Suprapubic skin (tissue), 4 donors: ENCODE results near the gene SLC44A4. TPM values are rescaled to one million over a fixed set of nuclear protein-coding genes. Genes with fewer than 3 reads are reported as not detected.
A peak's percentile ranks its signal among the peaks of the same experiment; 100 is the strongest.

Source experiments
- DNase-seq, 2 donors: peaks; one replicate each; pipeline ENCODE4 v3.0.0-alpha.2; 2019; ENCODE audit warnings: low spot score in 2 of 2
- H3K27ac ChIP-seq: fragments of 200-600 bp; sonication (generic); one replicate; pipeline ENCODE4 v1.5.1; 2019
- H3K27me3 ChIP-seq: fragments of 200-600 bp; sonication (generic); one replicate; pipeline ENCODE4 v1.5.1; 2019
- H3K36me3 ChIP-seq: fragments of 200-600 bp; sonication (generic); one replicate; pipeline ENCODE4 v1.5.1; 2019
- H3K4me1 ChIP-seq: fragments of 200-600 bp; sonication (generic); one replicate; pipeline ENCODE4 v1.5.1; 2019
- H3K4me3 ChIP-seq: fragments of 200-600 bp; sonication (generic); one replicate; pipeline ENCODE4 v1.5.1; 2019; ENCODE audit warnings: mild to moderate bottlenecking
- H3K9me3 ChIP-seq: fragments of 200-600 bp; sonication (generic); one replicate; pipeline ENCODE4 v1.5.1; 2019
- EP300 ChIP-seq: sonication (generic); formaldehyde crosslinking; IDR thresholded peaks from one replicate; pipeline ENCODE4 v1.6.1; 2017; ENCODE audit warnings: antibody characterized with exemption
- POLR2A ChIP-seq, 2 donors: fragments of 450-650 bp; IDR thresholded peaks; one replicate each; pipeline ENCODE4 v1.6.1; 2017; ENCODE audit warnings: antibody characterized with exemption in 2 of 2, mild to moderate bottlenecking in 2 of 2, moderate library complexity in 2 of 2
- POLR2AphosphoS5 ChIP-seq, 3 donors: sonication (generic); formaldehyde crosslinking; IDR thresholded peaks; one replicate each; pipeline ENCODE4 v1.6.1; 2017; ENCODE audit warnings: antibody characterized with exemption in 3 of 3
- WGBS: methylation state at CpG from one replicate; pipeline ENCODE4 v1.1.5; 2018; 5-methylcytosine and 5-hydroxymethylcytosine counted together
- total RNA-seq, 4 donors: library from RNA; depleted of rRNA; stranded (reverse); fragments of >200 nt; gene quantifications; one replicate each; pipeline ENCODE4 v1.1.0, GENCODE V29; 2016
- TF ChIP-seq, protein P1 (sequence below), 2 donors: fragments of 200-600 bp in 1 of 2; fragments of 450-650 bp in 1 of 2; sonication (generic) in 1 of 2; IDR thresholded peaks; one replicate each; pipeline ENCODE4 v1.5.1; 2016 to 2019; ENCODE audit warnings: antibody characterized with exemption in 2 of 2, mild to moderate bottlenecking in 1 of 2, moderate library complexity in 1 of 2

SLC44A4 gene
- total RNA-seq, 4 donors from 2014 or later, result 1.4 to 7.4 (median 4.1) TPM

GRCh38 chr6:31899215-31899614, 20.4 kb upstream of the SLC44A4 start:
- 74% methylated on average over 5 of the region's 5 CpGs for WGBS
- peaks cover 48% of the 10 kb centered on the region for H3K4me1 ChIP-seq

DNA sequence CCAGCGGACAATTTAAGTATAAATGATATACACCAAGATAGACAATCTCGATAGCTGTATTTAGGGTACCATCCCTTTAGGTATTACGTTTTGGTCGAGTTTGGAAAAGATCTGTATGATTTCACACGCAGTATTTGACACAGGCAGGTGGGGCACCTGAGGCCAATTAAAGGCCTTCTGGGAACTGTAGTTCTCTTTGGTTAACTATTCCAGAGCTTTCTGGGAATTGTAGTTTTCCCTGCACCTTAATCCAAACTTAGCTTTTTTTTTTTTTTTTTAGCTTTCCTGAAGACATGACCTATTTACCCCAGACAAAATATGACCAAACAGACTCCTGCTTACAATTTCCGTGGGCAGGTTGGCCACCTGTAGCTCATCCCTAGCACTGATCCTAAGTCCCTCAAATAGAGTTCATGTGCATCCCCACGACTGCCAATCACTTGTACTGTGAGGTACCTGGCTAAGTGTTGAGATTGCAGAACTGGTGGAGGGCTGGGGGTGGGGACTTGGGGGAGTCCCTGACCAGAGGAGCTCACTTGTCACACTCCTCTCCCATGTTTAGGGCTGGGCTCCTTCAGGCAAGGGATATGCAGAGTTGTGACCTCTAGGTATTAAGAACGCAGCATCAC, 19.7 kb upstream of the SLC44A4 start:
- Histone ChIP-seq H3K36me3 (peaks cover 19% of the 10 kb centered on the region), H3K4me1 (peaks cover 48% of the 10 kb centered on the region), H3K4me3 (peak overlapping the region; percentile 83), H3K27me3 (no peaks in the 10 kb centered on the region), H3K27ac (peak overlapping the region; percentile 82), H3K9me3 (no peaks in the 10 kb centered on the region)
- 16% methylated on average over 8 of the region's 8 CpGs for WGBS
- DNase-seq, result no peak
- TF ChIP-seq, protein P1, sequence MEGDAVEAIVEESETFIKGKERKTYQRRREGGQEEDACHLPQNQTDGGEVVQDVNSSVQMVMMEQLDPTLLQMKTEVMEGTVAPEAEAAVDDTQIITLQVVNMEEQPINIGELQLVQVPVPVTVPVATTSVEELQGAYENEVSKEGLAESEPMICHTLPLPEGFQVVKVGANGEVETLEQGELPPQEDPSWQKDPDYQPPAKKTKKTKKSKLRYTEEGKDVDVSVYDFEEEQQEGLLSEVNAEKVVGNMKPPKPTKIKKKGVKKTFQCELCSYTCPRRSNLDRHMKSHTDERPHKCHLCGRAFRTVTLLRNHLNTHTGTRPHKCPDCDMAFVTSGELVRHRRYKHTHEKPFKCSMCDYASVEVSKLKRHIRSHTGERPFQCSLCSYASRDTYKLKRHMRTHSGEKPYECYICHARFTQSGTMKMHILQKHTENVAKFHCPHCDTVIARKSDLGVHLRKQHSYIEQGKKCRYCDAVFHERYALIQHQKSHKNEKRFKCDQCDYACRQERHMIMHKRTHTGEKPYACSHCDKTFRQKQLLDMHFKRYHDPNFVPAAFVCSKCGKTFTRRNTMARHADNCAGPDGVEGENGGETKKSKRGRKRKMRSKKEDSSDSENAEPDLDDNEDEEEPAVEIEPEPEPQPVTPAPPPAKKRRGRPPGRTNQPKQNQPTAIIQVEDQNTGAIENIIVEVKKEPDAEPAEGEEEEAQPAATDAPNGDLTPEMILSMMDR (IDR thresholded peaks at IDR 0.05), result no peak
- no peak for TF ChIP-seq POLR2AphosphoS5 (IDR thresholded peaks at IDR 0.05)
- no peak for TF ChIP-seq EP300
- no peak for TF ChIP-seq POLR2A (IDR thresholded peaks at IDR 0.05)

More at GRCh38 chr6:31899215-31899614, 20.4 kb upstream of the SLC44A4 start:
- DNase-seq, result no peak
- Histone ChIP-seq H3K4me3 (no peak overlapping the region), H3K27me3 (no peaks in the 10 kb centered on the region), H3K36me3 (peaks cover 12% of the 10 kb centered on the region), H3K27ac (no peak overlapping the region), H3K9me3 (no peaks in the 10 kb centered on the region)
- no peak for TF ChIP-seq POLR2AphosphoS5 (IDR thresholded peaks at IDR 0.05)

GRCh38 chr6:31897612-31898382, 19.0 kb upstream of the SLC44A4 start, which contains the start of gene EHMT2:
TSS of gene EHMT2 (minus strand) at chr6:31897698. CDS start at chr6:31897677, 21 bp downstream.
- whole genome bisulfite sequencing, result under 1% methylated on average over 22 of the region's 49 CpGs

DNA sequence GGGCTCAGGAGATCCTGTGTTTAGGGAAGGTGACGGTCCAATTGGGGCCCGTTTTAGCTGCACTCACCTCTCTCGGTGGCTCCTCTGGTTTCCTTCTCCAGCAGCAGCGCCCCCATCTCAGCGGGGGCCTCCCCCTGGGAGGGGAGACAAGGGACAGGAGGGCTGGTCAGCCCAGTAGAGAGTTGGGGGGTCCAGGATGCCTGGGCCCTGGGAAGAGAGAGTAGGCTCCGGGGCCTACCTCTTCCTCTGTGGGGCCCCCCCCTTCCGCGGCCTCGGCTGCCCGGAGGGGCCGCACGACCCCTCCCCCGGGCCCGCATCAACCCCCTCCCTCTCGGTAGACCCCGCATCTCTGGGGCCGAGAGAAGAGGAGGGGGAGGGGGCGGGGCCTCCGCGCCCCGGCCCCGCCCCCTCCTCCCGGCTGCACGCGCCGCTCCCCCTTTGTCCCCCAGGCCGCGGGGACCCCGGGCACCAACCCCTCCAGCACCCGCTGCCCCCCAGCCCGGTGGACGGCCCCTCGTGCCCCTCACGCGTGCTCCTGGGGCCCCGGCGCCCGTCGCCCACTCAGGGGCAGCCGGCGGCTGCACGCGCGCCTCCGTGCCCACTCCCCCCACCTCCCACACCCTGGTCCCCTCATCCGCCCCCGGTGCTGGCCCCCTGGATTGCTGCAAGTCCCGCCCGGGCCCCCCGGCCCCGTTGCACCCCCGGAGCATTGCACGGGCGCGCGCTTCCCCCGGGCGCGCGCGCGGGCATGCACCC, 18.2 kb upstream of the SLC44A4 start:
- Histone ChIP-seq H3K4me3 (peak overlapping the region; percentile 83), H3K4me1 (peaks cover 39% of the 10 kb centered on the region), H3K27ac (peak overlapping the region; percentile 82), H3K9me3 (no peaks in the 10 kb centered on the region), H3K36me3 (peaks cover 33% of the 10 kb centered on the region), H3K27me3 (no peaks in the 10 kb centered on the region)
- DNase-seq, result peak in 1 of 2 donors; percentile 81
- TF ChIP-seq, protein P1 (IDR thresholded peaks at IDR 0.05), result no peak
- TF ChIP-seq EP300 (no peak), POLR2AphosphoS5 (IDR thresholded peaks at IDR 0.05) (no peak), POLR2A (IDR thresholded peaks at IDR 0.05) (no peak)
- whole genome bisulfite sequencing, result no CpG with 5 or more reads among the region's 62 CpGs

More at GRCh38 chr6:31897612-31898382, 19.0 kb upstream of the SLC44A4 start, which contains the start of gene EHMT2:
- Histone ChIP-seq H3K27me3 (no peaks in the 10 kb centered on the region), H3K27ac (peak within 1 kb of the TSS; percentile 82), H3K9me3 (no peaks in the 10 kb centered on the region), H3K36me3 (peaks cover 26% of the 10 kb centered on the region), H3K4me3 (peak within 1 kb of the TSS; percentile 83), H3K4me1 (peaks cover 44% of the 10 kb centered on the region)
- TF ChIP-seq POLR2AphosphoS5 (IDR thresholded peaks at IDR 0.05) (peak in 1 of 3 donors; percentile 16), POLR2A (IDR thresholded peaks at IDR 0.05) (peak in 1 of 2 donors; percentile 23), EP300 (no peak)
- TF ChIP-seq, protein P1 (IDR thresholded peaks at IDR 0.05), result peak in 1 of 2 donors; percentile 12
- DNase-seq, result peak; percentile 88 to 90

GRCh38 chr6:31896493-31896855, 17.7 kb upstream of the SLC44A4 start:
- Histone ChIP-seq H3K27me3 (no peaks in the 10 kb centered on the region), H3K27ac (peak overlapping the region; percentile 82), H3K36me3 (peaks cover 39% of the 10 kb centered on the region), H3K4me1 (peaks cover 37% of the 10 kb centered on the region), H3K4me3 (peak overlapping the region; percentile 83), H3K9me3 (no peaks in the 10 kb centered on the region)
- no peak for DNase-seq
- TF ChIP-seq POLR2A (IDR thresholded peaks at IDR 0.05), result no peak
- TF ChIP-seq, protein P1 (IDR thresholded peaks at IDR 0.05), result no peak
- TF ChIP-seq EP300, result no peak
- no peak for TF ChIP-seq POLR2AphosphoS5 (IDR thresholded peaks at IDR 0.05)
- WGBS, result 45% methylated on average over 4 of the region's 4 CpGs
